Esophagus muscularis mucosa (tissue), 4 donors: ENCODE results near the gene GABRP.
"Not testable (repeated sequence)": the region's sequence is repeated elsewhere in the genome, so short reads cannot be mapped to it uniquely, and the experiment has no call there.

ENCODE experiments used
- EP300 ChIP-seq: sonication (generic); formaldehyde crosslinking; IDR thresholded peaks from one replicate; pipeline ENCODE4 v1.6.1; 2017; ENCODE audit warnings: antibody characterized with exemption
- POLR2A ChIP-seq: fragments of 450-650 bp; IDR thresholded peaks from one replicate; pipeline ENCODE4 v1.6.1; 2017; ENCODE audit warnings: antibody characterized with exemption, moderate library complexity, mild to moderate bottlenecking, low read depth
- TF ChIP-seq, protein P1 (sequence below), 3 experiments: fragments of 200-600 bp in 2 of 3; fragments of 450-650 bp in 1 of 3; sonication (generic) in 2 of 3; IDR thresholded peaks; one replicate each; pipeline ENCODE4 v1.5.1; 2017 to 2019; ENCODE audit warnings: antibody characterized with exemption in 3 of 3, mild to moderate bottlenecking in 2 of 3, moderate library complexity in 1 of 3

- TF ChIP-seq, protein P1, sequence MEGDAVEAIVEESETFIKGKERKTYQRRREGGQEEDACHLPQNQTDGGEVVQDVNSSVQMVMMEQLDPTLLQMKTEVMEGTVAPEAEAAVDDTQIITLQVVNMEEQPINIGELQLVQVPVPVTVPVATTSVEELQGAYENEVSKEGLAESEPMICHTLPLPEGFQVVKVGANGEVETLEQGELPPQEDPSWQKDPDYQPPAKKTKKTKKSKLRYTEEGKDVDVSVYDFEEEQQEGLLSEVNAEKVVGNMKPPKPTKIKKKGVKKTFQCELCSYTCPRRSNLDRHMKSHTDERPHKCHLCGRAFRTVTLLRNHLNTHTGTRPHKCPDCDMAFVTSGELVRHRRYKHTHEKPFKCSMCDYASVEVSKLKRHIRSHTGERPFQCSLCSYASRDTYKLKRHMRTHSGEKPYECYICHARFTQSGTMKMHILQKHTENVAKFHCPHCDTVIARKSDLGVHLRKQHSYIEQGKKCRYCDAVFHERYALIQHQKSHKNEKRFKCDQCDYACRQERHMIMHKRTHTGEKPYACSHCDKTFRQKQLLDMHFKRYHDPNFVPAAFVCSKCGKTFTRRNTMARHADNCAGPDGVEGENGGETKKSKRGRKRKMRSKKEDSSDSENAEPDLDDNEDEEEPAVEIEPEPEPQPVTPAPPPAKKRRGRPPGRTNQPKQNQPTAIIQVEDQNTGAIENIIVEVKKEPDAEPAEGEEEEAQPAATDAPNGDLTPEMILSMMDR (IDR thresholded peaks at IDR 0.05) = not testable (repeated sequence)
- not testable (repeated sequence) for TF ChIP-seq POLR2A, EP300
Measured at GRCh38 chr5:170762298-170762697, 21.2 kb upstream of the GABRP start.
